Endothelial cell of umbilical vein (primary cell): Measurements from ENCODE around the gene CCDC92B. TPM values are rescaled to one million over a fixed set of nuclear protein-coding genes. Genes with fewer than 3 reads are reported as not detected.

Experiments used
- BruUV-seq: library from RNA; stranded (reverse); fragments of 400-500 nt; replicated peaks from 2 replicates; lab custom pipeline; 2021; lab: Mats Ljungman, UMichigan
- CTCF ChIA-PET: fragments of 300-600, 350-600 bp; sonication (Branson Sonifier 250); formaldehyde crosslinking; loops from one replicate; lab custom pipeline; 2021; ENCODE audit warnings: antibody characterized with exemption, inconsistent platforms; lab: Charles Lee
- POLR2A ChIA-PET: fragments of 300-600, 350-600 bp; sonication (Branson Sonifier 250); formaldehyde crosslinking; loops from one replicate; lab custom pipeline; 2021; ENCODE audit warnings: antibody characterized with exemption, inconsistent platforms; lab: Charles Lee
- DNase-seq: peaks from one replicate; pipeline ENCODE4 v3.0.0-alpha.2; 2011; ENCODE audit warnings: low read depth, low spot score
- FAIRE-seq: peaks from 2 replicates; lab custom pipeline; 2011; peaks lifted over from hg19 to GRCh38; lab: Jason Lieb, UNC
- H2AFZ ChIP-seq: 2 replicates; pipeline ENCODE4 v1.6.0; 2012; ENCODE audit warnings: low read depth, low read length, control low read depth, inconsistent platforms
- H3K27ac ChIP-seq: 2 replicates; pipeline ENCODE4 v1.5.1; 2011; ENCODE audit warnings: low read depth, mild to moderate bottlenecking, control low read depth, low read length, moderate library complexity; ENCODE audit not compliant: insufficient read depth
- H3K27me3 ChIP-seq, 2 experiments: 2 replicates each; pipeline versions ENCODE4 v1.6.0 to v1.6.1; 2011; ENCODE audit warnings: low read length in 2 of 2, mixed read lengths in 1 of 2; ENCODE audit not compliant: control insufficient read depth in 2 of 2, insufficient read depth in 2 of 2
- H3K36me3 ChIP-seq, 2 experiments: 2 replicates in 1 of 2; 3 replicates in 1 of 2; pipeline ENCODE4 v1.5.1; 2011; ENCODE audit warnings: low read length in 2 of 2, mild to moderate bottlenecking in 1 of 2, moderate library complexity in 1 of 2; ENCODE audit not compliant: control insufficient read depth in 2 of 2, insufficient read depth in 2 of 2; ENCODE audit errors: extremely low read depth in 1 of 2
- H3K4me1 ChIP-seq: 3 replicates; pipeline ENCODE4 v1.5.1; 2011; ENCODE audit warnings: mild to moderate bottlenecking, low read length; ENCODE audit not compliant: control insufficient read depth, insufficient read depth; ENCODE audit errors: extremely low read depth
- H3K4me2 ChIP-seq: 2 replicates; pipeline ENCODE4 v1.6.1; 2011; ENCODE audit warnings: low read length, control low read depth, mixed read lengths; ENCODE audit not compliant: insufficient read depth
- H3K4me3 ChIP-seq, 3 experiments: fragments of 200-600 bp in 1 of 3; sonication (generic), shearing (Covaris generic) in 1 of 3; replicated peaks in 1 of 3; 2 replicates each; pipeline ENCODE4 v1.5.1; 2011 to 2016; ENCODE audit warnings: control low read depth in 3 of 3, low read length in 3 of 3, mild to moderate bottlenecking in 2 of 3, inconsistent platforms in 1 of 3, low read depth in 1 of 3, moderate library complexity in 1 of 3; ENCODE audit not compliant: insufficient read depth in 1 of 3
- H3K79me2 ChIP-seq: 2 replicates; pipeline ENCODE4 v1.6.0; 2012; ENCODE audit warnings: low read length, inconsistent platforms; ENCODE audit not compliant: control insufficient read depth, insufficient read depth
- H3K9ac ChIP-seq: replicated peaks from 2 replicates; pipeline ENCODE3; 2011; ENCODE audit warnings: low read length, control low read depth; ENCODE audit not compliant: insufficient read depth; ENCODE audit errors: extremely low read depth
- H3K9me1 ChIP-seq: replicated peaks from 3 replicates; pipeline ENCODE4 v1.6.0; 2011; ENCODE audit warnings: mild to moderate bottlenecking, low read length; ENCODE audit not compliant: control insufficient read depth, insufficient read depth; ENCODE audit errors: extremely low read depth
- H3K9me3 ChIP-seq: replicated peaks from 2 replicates; pipeline ENCODE4 v1.5.1; 2012; ENCODE audit warnings: low read length, inconsistent platforms; ENCODE audit not compliant: control insufficient read depth, insufficient read depth
- H4K20me1 ChIP-seq: replicated peaks from 2 replicates; pipeline ENCODE3; 2011; ENCODE audit warnings: mild to moderate bottlenecking, low read length; ENCODE audit not compliant: control insufficient read depth, insufficient read depth; ENCODE audit errors: extremely low read depth
- EZH2 ChIP-seq: IDR thresholded peaks from 2 replicates; pipeline ENCODE4 v1.6.1; 2012; ENCODE audit warnings: borderline replicate concordance, low read depth, mild to moderate bottlenecking, moderate library complexity, low read length, inconsistent platforms; ENCODE audit not compliant: severe bottlenecking
- FOS ChIP-seq: IDR thresholded peaks from 2 replicates; pipeline ENCODE4 v1.6.1; 2011; ENCODE audit warnings: mild to moderate bottlenecking, low read length, moderate library complexity, borderline replicate concordance; ENCODE audit not compliant: insufficient read depth
- GATA2 ChIP-seq: IDR thresholded peaks from 2 replicates; pipeline ENCODE4 v1.7.0; 2011; ENCODE audit warnings: low read depth, mild to moderate bottlenecking, moderate library complexity, mixed read lengths, low read length; ENCODE audit not compliant: insufficient read length, insufficient read depth
- JUN ChIP-seq: IDR thresholded peaks from 2 replicates; pipeline ENCODE4 v1.6.1; 2011; ENCODE audit warnings: borderline replicate concordance, low read depth; ENCODE audit not compliant: insufficient read length, insufficient read depth
- MYC ChIP-seq: IDR thresholded peaks from one replicate; pipeline ENCODE4 v1.6.1; 2011; ENCODE audit warnings: mild to moderate bottlenecking, low read depth, low read length
- POLR2A ChIP-seq: IDR thresholded peaks from 2 replicates; pipeline ENCODE4 v1.6.1; 2012; ENCODE audit warnings: low read depth, mild to moderate bottlenecking, control low read depth, low read length
- POLR2AphosphoS5 ChIP-seq: IDR thresholded peaks from 2 replicates; pipeline ENCODE4 v1.6.1; 2012; ENCODE audit warnings: low read depth, mild to moderate bottlenecking, control low read depth, low read length, moderate library complexity; ENCODE audit not compliant: insufficient read depth
- dilution Hi-C: fragments of 300-500 bp; cut with MboI; formaldehyde crosslinking; loops from one replicate; pipeline ENCODE4 v1.15.0; 2019; ENCODE audit warnings: low sequenced_read_pairs; ENCODE audit not compliant: extremely low pct_ligation_motif_present
- intact Hi-C: fragments of 100-400 bp; cut with micrococcal nuclease; formaldehyde crosslinking; loops from one replicate; pipeline ENCODE4 v1.10.0; 2022
- polyA plus RNA-seq, 4 experiments: library from polyadenylated mRNA; depleted of rRNA in 3 of 4; stranded (reverse) in 3 of 4; unstranded in 1 of 4; fragments of >200 nt; gene quantifications; 2 replicates each; pipeline versions ENCODE4 v1.2.1 to v1.2.3, GENCODE V29; 2011 to 2012; ENCODE audit warnings: missing spikeins in 1 of 4
- total RNA-seq: library from RNA; stranded (reverse); gene quantifications from 2 replicates; pipeline ENCODE4 v1.2.3, GENCODE V29; 2021
- TF ChIP-seq, protein P1 (sequence below), 2 donors: IDR thresholded peaks; 1 replicate in 1 of 2; 2 replicates in 1 of 2; pipeline ENCODE4 v1.5.1; 2011; ENCODE audit warnings: low read length in 2 of 2, mild to moderate bottlenecking in 2 of 2, moderate library complexity in 2 of 2, control low read depth in 1 of 2, inconsistent platforms in 1 of 2, low read depth in 1 of 2; ENCODE audit not compliant: insufficient read depth in 1 of 2; ENCODE audit errors: extremely low read depth in 1 of 2
- TF ChIP-seq, protein P2 (sequence below): IDR thresholded peaks from 2 replicates; pipeline ENCODE4 v1.6.1; 2011; ENCODE audit not compliant: insufficient read depth, insufficient read length

CCDC92B gene
- total and polyA plus RNA-seq, 2 donors (not counting 3 experiments of a cell fraction or from before 2014, with no cell fraction given), result not detected

DNA sequence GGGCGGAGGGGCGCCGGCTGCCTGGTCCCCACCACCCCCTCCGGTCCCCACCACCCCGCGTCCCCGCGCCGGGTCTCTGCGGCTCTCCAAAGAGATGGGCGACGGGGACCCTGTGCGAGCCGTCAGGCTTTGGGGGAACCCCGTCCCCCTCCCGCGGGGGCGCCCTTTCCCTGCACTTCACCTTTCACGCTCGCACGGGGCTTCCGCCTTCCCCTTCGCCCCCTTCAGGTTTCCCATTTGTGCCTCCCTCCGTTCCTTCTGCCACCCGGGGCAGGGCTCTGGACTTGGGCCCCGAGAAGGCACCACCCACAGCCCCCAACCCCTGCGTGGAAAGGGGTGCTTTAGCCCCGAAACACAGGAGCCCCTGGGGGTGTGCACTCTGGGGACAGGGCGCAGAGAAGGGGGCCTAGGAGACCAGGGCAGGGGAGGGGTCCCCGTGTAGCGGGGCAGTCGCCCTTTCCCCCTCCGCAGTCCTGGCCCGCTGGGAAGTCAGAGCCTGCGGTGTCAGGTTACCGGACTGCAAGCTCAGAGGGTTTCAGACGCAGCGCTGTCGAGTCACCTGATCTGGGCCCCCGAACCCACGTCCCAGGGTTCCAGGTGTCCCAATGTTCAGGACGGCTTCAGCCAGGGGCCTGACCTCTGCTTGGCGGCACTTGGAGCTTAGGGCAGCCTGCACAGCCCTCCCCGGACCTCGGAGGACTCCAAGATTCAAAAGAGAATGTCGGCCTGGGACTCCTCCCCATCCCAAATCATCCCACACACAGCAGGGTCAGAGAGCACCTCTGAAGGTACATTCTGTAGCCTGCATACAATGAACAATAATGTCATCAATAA lies 6.7 kb upstream of the CCDC92B start:
- H3K4me1 ChIP-seq, result no peaks in the 10 kb centered on the region
- no peaks in the 10 kb centered on the region for H3K36me3 ChIP-seq
- no peak overlapping the region for H2AFZ ChIP-seq
- H3K9me3 ChIP-seq, result no peaks in the 10 kb centered on the region
- ChIA-PET CTCF (no interaction called here), POLR2A (no interaction called here)
- no peak overlapping the region for H3K4me2 ChIP-seq
- H3K27me3 ChIP-seq, result peaks cover 25% of the 10 kb centered on the region in 2 experiments
- no TSS peak for BruUV-seq
- no peak for FAIRE-seq
- no peaks in the 10 kb centered on the region for H3K79me2 ChIP-seq
- TF ChIP-seq POLR2AphosphoS5, result no peak
- TF ChIP-seq EZH2, result peak; percentile 71
- DNase-seq, result no peak
- dilution Hi-C loops (no loop called here), intact Hi-C loops (no loop called here)
- H3K27ac ChIP-seq, result no peak overlapping the region
- no peaks in the 10 kb centered on the region for H4K20me1 ChIP-seq
- H3K9me1 ChIP-seq, result no peaks in the 10 kb centered on the region
- H3K4me3 ChIP-seq, result no peak overlapping the region
- H3K9ac ChIP-seq, result no peak overlapping the region

DNA sequence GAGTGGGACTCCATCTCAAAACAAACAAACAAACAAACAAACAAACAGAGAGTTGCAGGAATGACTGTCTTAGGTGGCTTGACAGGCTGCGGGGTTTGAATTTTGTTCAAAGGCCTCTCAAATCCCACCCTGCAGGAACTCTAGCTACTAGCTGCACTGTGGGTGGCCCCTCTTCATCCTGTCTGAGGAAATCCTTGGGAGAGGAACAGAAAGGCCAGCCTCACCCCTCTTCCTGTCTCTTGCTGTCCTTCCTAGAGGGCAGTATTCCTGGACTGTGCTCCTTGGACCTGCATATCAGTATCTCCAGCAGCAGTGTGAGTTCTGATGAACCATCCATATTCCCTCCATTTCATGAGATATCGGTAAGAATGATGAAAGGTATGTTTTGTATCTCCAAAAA lies 2.0 kb upstream of the CCDC92B start:
- POLR2A ChIA-PET, result no interaction called here
- TF ChIP-seq POLR2A, result no peak
- TF ChIP-seq EZH2, result no peak
- TF ChIP-seq, protein P1, sequence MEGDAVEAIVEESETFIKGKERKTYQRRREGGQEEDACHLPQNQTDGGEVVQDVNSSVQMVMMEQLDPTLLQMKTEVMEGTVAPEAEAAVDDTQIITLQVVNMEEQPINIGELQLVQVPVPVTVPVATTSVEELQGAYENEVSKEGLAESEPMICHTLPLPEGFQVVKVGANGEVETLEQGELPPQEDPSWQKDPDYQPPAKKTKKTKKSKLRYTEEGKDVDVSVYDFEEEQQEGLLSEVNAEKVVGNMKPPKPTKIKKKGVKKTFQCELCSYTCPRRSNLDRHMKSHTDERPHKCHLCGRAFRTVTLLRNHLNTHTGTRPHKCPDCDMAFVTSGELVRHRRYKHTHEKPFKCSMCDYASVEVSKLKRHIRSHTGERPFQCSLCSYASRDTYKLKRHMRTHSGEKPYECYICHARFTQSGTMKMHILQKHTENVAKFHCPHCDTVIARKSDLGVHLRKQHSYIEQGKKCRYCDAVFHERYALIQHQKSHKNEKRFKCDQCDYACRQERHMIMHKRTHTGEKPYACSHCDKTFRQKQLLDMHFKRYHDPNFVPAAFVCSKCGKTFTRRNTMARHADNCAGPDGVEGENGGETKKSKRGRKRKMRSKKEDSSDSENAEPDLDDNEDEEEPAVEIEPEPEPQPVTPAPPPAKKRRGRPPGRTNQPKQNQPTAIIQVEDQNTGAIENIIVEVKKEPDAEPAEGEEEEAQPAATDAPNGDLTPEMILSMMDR (IDR thresholded peaks at IDR 0.05; ENCODE audit: extremely low read depth in 1 of 2, insufficient read depth in 1 of 2, low read depth in 1 of 2, low read length in 2 of 2), result no peak
- TF ChIP-seq POLR2AphosphoS5, result no peak
- TF ChIP-seq FOS, result no peak
- TF ChIP-seq, protein P2, sequence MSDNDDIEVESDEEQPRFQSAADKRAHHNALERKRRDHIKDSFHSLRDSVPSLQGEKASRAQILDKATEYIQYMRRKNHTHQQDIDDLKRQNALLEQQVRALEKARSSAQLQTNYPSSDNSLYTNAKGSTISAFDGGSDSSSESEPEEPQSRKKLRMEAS, result no peak
- no peak for TF ChIP-seq GATA2
- TF ChIP-seq MYC, result no peak
- TF ChIP-seq JUN, result no peak
- no peak overlapping the region for H2AFZ ChIP-seq
- H3K9me1 ChIP-seq, result no peaks in the 10 kb centered on the region
- FAIRE-seq (no peak), DNase-seq (no peak)
- H3K79me2 ChIP-seq, result no peaks in the 10 kb centered on the region
- intact Hi-C loops, result no loop called here
- no peaks in the 10 kb centered on the region for H3K9me3 ChIP-seq
- H3K4me3 ChIP-seq, result no peak overlapping the region
- dilution Hi-C loops, result no loop called here
- CTCF ChIA-PET, result no interaction called here
- H4K20me1 ChIP-seq, result no peaks in the 10 kb centered on the region
- H3K36me3 ChIP-seq, result no peaks in the 10 kb centered on the region
- peaks cover 29 to 30% of the 10 kb centered on the region in 2 experiments for H3K27me3 ChIP-seq
- no peak overlapping the region for H3K27ac ChIP-seq
- H3K4me1 ChIP-seq, result no peaks in the 10 kb centered on the region
- H3K4me2 ChIP-seq, result no peak overlapping the region
- no peak overlapping the region for H3K9ac ChIP-seq
- no TSS peak for BruUV-seq
